H1 (cell line): ENCODE data around the gene CCDC112. TPM values are rescaled to one million over a fixed set of nuclear protein-coding genes. Genes with fewer than 3 reads are reported as not detected.

Source experiments
- ATF2 ChIP-seq: IDR thresholded peaks from 2 replicates; pipeline ENCODE4 v1.6.1; 2012; ENCODE audit warnings: low read length, inconsistent platforms
- CHD7 ChIP-seq: fragments of 300-600 bp; sonication (generic); IDR thresholded peaks from 2 replicates; pipeline ENCODE4 v1.7.1; 2012; ENCODE audit warnings: low read length, moderate library complexity, mild to moderate bottlenecking, inconsistent platforms; ENCODE audit not compliant: insufficient replicate concordance
- EZH2 ChIP-seq: fragments of 200-600 bp; sonication (generic); IDR thresholded peaks from 2 replicates; pipeline ENCODE4 v1.7.1; 2012; ENCODE audit warnings: low read depth, mild to moderate bottlenecking, moderate library complexity, low read length, inconsistent platforms; ENCODE audit not compliant: severe bottlenecking
- JUN ChIP-seq: IDR thresholded peaks from 2 replicates; pipeline ENCODE4 v1.6.1; 2011; ENCODE audit warnings: low read depth, mild to moderate bottlenecking, improper control_type of control experiment, low read length
- JUND ChIP-seq: IDR thresholded peaks from 2 replicates; pipeline ENCODE4 v1.6.1; 2011; ENCODE audit warnings: mild to moderate bottlenecking, improper control_type of control experiment, low read length
- NANOG ChIP-seq: IDR thresholded peaks from 2 replicates; pipeline ENCODE4 v1.6.1; 2011; ENCODE audit warnings: low read length, low read depth, mild to moderate bottlenecking, inconsistent platforms; ENCODE audit not compliant: insufficient read depth, poor library complexity, severe bottlenecking
- SP4 ChIP-seq: IDR thresholded peaks from 2 replicates; pipeline ENCODE4 v1.6.1; 2012; ENCODE audit warnings: low read length, inconsistent platforms
- YY1 ChIP-seq: IDR thresholded peaks from 2 replicates; pipeline ENCODE4 v1.6.1; 2011; ENCODE audit warnings: low read depth, mild to moderate bottlenecking, low read length
- polyA plus RNA-seq, 7 experiments: library from polyadenylated mRNA; depleted of rRNA in 3 of 7; stranded (reverse) in 5 of 7; unstranded in 2 of 7; fragments of >200 nt in 5 of 7; fragments of 200-250 nt in 2 of 7; gene quantifications; 1 replicate in 5 of 7; 2 replicates in 1 of 7; 4 replicates in 1 of 7; pipeline versions ENCODE4 v1.2.1 to v1.2.3, GENCODE V29; 2011 to 2013; ENCODE audit warnings: missing spikeins in 2 of 7, mixed read lengths in 2 of 7
- total RNA-seq: library from RNA; stranded (reverse); fragmentation: NEBNext Ultra II Directional; extraction: Animal tissue kit (Norgen Biotek cat#: 25700); gene quantifications from 2 replicates; pipeline ENCODE4 v1.2.1, GENCODE V29; 2021

CCDC112 gene
- total and polyA plus RNA-seq, 2 of the 8 experiments (the other 6 are each of a cell fraction or from before 2014, with no cell fraction given) = 3.3 to 15.6 TPM

- TF ChIP-seq CHD7 (no peak), EZH2 (no peak), ATF2 (no peak), JUND (no peak), JUN (no peak), NANOG (no peak), SP4 (no peak), YY1 (peak; percentile 89)
Observed at GRCh38 chr5:115296124-115297022, at the start of gene CCDC112 (continued).
